ENCODE results near the gene RNASEH1. TPM values are rescaled to one million over a fixed set of nuclear protein-coding genes. Genes with fewer than 3 reads are reported as not detected.
A peak's percentile ranks its signal among the peaks of the same experiment; 100 is the strongest.

The RNASEH1 gene
- total RNA-seq, 1 experiment from 2014 or later: 42.0 TPM

DNA sequence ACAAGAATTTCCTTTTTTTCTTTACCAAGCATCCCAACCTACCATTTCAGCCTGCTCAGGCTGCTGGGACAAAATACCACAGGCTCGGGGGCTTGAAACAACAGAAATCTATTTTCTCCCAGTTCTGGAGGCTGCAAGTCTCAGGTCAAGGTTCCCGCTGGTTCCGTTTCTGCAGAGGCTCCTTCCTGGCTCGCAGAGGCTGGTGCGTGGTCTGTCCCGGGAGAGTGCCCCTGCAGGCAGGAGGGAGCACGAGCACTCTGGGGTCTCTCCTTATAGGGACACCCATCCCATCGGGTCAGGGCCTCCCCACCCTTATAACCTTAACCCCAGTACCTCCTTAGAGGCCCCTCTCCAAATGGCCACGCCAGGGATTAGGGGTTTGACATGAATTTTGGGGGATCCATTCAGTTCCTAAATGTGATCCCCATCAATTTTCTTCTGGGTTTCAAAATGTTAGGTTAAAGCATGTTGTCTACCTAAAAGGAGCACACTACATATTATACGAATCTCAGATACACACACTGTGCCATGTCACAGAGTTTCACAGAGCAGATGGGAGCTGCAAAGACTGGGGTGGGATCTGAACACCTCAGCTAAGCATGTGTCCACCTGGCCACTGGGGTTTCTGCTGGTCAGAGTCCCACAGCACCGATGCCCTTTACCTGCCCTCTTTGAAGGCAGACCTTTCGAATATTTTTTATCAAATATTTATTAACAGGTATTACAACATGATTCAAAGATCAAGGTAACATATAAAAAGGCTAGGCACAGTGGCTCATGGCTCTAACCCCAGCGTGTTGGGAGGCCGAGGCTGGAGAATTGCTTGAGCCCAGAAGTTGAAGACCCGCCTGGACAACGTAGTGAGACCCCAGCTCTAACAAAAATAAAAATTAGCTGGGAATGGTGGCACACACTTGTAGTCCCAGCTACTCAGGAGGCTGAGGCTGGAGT, 21.2 kb downstream of the RNASEH1 start:
- no peak overlapping the region for H3K56ac ChIP-seq (ENCODE audit: insufficient read length, low read depth, low read length)
- H3K4me3 Mint-ChIP-seq: peak overlapping the region in 1 of 2 experiments; percentile 24; a peak in 1 of 5 replicates
- H3K14ac ChIP-seq (ENCODE audit: insufficient read depth, low read length): no peak overlapping the region
- H3K36me3 Mint-ChIP-seq (ENCODE audit: insufficient read depth in 1 of 3, low read depth in 3 of 3): peaks cover 6 to 23% (median 21%) of the 10 kb centered on the region in 3 experiments; a peak in 6 of 7 replicates
- no peak overlapping the region for H3K4me2 ChIP-seq (ENCODE audit: insufficient read depth, insufficient read length, low read length)
- no peaks in the 10 kb centered on the region for H3K79me2 ChIP-seq (ENCODE audit: insufficient read depth, low read length)
- no peaks in the 10 kb centered on the region for H3K9me3 ChIP-seq (ENCODE audit: control insufficient read depth, low read depth, low read length)
- no peak overlapping the region for H3K27ac ChIP-seq (ENCODE audit: insufficient read length, low read depth, low read length)
- TF ChIP-seq, protein P1, sequence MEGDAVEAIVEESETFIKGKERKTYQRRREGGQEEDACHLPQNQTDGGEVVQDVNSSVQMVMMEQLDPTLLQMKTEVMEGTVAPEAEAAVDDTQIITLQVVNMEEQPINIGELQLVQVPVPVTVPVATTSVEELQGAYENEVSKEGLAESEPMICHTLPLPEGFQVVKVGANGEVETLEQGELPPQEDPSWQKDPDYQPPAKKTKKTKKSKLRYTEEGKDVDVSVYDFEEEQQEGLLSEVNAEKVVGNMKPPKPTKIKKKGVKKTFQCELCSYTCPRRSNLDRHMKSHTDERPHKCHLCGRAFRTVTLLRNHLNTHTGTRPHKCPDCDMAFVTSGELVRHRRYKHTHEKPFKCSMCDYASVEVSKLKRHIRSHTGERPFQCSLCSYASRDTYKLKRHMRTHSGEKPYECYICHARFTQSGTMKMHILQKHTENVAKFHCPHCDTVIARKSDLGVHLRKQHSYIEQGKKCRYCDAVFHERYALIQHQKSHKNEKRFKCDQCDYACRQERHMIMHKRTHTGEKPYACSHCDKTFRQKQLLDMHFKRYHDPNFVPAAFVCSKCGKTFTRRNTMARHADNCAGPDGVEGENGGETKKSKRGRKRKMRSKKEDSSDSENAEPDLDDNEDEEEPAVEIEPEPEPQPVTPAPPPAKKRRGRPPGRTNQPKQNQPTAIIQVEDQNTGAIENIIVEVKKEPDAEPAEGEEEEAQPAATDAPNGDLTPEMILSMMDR (conservative IDR thresholded peaks at IDR 0.05): peak; percentile 66
- no peak overlapping the region for H4K8ac ChIP-seq (replicated peaks; ENCODE audit: insufficient read length, low read depth, low read length)
- H4K91ac ChIP-seq (ENCODE audit: insufficient read length, low read depth, low read length): no peak overlapping the region
- no peaks in the 10 kb centered on the region for H3K9me3 Mint-ChIP-seq
- H2AK5ac ChIP-seq (ENCODE audit: insufficient read length, low read length): no peak overlapping the region
- H3K4me1 ChIP-seq (ENCODE audit: insufficient read depth, low read length): no peaks in the 10 kb centered on the region; the same call in 1 of the 2 replicates
- no peak overlapping the region for H2AFZ ChIP-seq (ENCODE audit: low read length)
- peak overlapping the region; percentile 12 to 75 (median 63); a peak in 5 of 7 replicates for H3K27ac Mint-ChIP-seq
- H2BK12ac ChIP-seq (ENCODE audit: insufficient read length, low read depth, low read length): no peak overlapping the region
- H3K27me3 ChIP-seq (ENCODE audit: insufficient read depth, low read length): no peaks in the 10 kb centered on the region
- H3K27me3 Mint-ChIP-seq (ENCODE audit: low read depth): no peaks in the 10 kb centered on the region
- peaks cover 12 to 19% of the 10 kb centered on the region in 2 experiments for H3K4me1 Mint-ChIP-seq
- H3T11ph ChIP-seq (ENCODE audit: low read length): no peak overlapping the region
- H4K20me1 ChIP-seq (ENCODE audit: control insufficient read depth, insufficient read depth, insufficient read length): no peaks in the 10 kb centered on the region
- H2BK5ac ChIP-seq (ENCODE audit: insufficient read length, low read length): no peak overlapping the region
- no peaks in the 10 kb centered on the region for H3K23me2 ChIP-seq (ENCODE audit: insufficient read length, low read depth, low read length, poor library complexity, severe bottlenecking)
- H3K18ac ChIP-seq (ENCODE audit: insufficient read length, low read depth, low read length): no peak overlapping the region
- no peaks in the 10 kb centered on the region for H3K79me1 ChIP-seq (ENCODE audit: insufficient read depth, low read depth, low read length, poor library complexity, severe bottlenecking)
- peak; percentile 77 for DNase-seq
- H2BK20ac ChIP-seq (ENCODE audit: low read depth, low read length, poor library complexity, severe bottlenecking): no peak overlapping the region
- no peak overlapping the region for H4K5ac ChIP-seq (ENCODE audit: insufficient read length, low read depth, low read length)
- H2BK120ac ChIP-seq (ENCODE audit: low read depth, low read length, poor library complexity, severe bottlenecking): no peak overlapping the region
- H3K4ac ChIP-seq (ENCODE audit: low read depth, low read length): no peak overlapping the region
- H3K9ac ChIP-seq (ENCODE audit: extremely low read depth, insufficient read length, low read length): no peak overlapping the region
- no peak overlapping the region for H3K23ac ChIP-seq (ENCODE audit: insufficient read length, low read depth, low read length)
- WGBS (ENCODE audit: extremely low coverage, insufficient read length, low lambda C conversion rate): no CpG with 5 or more reads among the region's 16 CpGs
- H2BK15ac ChIP-seq (ENCODE audit: low read depth, low read length): no peak overlapping the region
